ENCODE data around the gene SRPK2. TPM values are rescaled to one million over a fixed set of nuclear protein-coding genes. Genes with fewer than 3 reads are reported as not detected.

The SRPK2 gene
- total and polyA plus RNA-seq, 2 of the 13 experiments (the other 11 are each of a cell fraction or from before 2014, with no cell fraction given): 10.1 to 22.3 TPM

DNA sequence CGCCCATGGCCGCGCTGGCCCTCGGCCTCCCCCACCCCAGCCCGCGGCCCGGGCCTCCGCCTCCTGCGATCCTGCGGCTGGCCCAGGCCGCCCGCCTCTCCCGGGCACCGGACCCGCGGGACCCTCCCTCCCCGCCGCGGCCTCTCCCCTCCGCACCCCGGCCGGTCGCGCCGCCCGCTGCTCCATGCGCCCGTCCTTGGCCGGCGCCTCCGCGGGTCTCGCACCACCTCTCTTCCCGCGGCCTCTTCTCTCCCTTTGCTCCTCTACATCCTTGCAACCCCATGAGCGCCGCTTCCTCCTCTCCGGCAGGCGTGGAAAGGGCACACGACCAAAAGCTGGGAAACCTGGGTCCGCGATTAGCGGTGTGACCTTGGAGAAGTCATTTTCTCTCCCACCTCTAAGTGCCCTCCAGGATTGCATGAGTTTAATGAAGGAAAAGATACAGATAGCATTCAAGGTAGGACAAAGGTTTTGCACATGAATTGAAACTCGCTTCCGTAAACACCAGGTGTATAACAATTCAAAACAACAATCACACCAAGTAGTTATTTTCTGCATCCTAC is 448 bp upstream of the SRPK2 start:
- in situ Hi-C loops (cut with HindIII; ENCODE audit: extremely low pct_ligation_motif_present, low pct_unique_long_range_greater_than_20kb): no loop called here
- peak; percentile 55 for DNase-seq (ENCODE audit: low spot score)
- TF ChIP-seq ESRRA (CRISPR knock-in tag; IDR thresholded peaks at IDR 0.05; ENCODE audit: low read depth) (0 out of 2 replicates have a peak, but pooled peaks have one; percentile 43), ZKSCAN5 (CRISPR knock-in tag; IDR thresholded peaks at IDR 0.05) (no peak), PLSCR1 (CRISPR knock-in tag; IDR thresholded peaks at IDR 0.05; ENCODE audit: borderline replicate concordance) (no peak), ISL2 (CRISPR knock-in tag; IDR thresholded peaks at IDR 0.05) (no peak), CC2D1A (CRISPR knock-in tag; IDR thresholded peaks at IDR 0.05) (no peak), CREB1 (IDR thresholded peaks at IDR 0.05) (no peak), CREB1 (CRISPR knock-in tag; IDR thresholded peaks at IDR 0.05) (no peak), JDP2 (CRISPR knock-in tag; IDR thresholded peaks at IDR 0.05; ENCODE audit: borderline replicate concordance) (no peak), KDM3A (CRISPR knock-in tag; IDR thresholded peaks at IDR 0.05; ENCODE audit: low read depth) (0 out of 2 replicates have a peak, but pooled peaks have one; percentile 19), ZNF747 (CRISPR knock-in tag; IDR thresholded peaks at IDR 0.05; ENCODE audit: borderline replicate concordance) (no peak), CEBPZ (IDR thresholded peaks at IDR 0.05; ENCODE audit: low read length) (no peak), KAT2B (IDR thresholded peaks at IDR 0.05; ENCODE audit: borderline replicate concordance, low read depth, low read length) (no peak), ZFP90 (CRISPR knock-in tag; IDR thresholded peaks at IDR 0.05; ENCODE audit: borderline replicate concordance) (no peak), ZNF576 (CRISPR knock-in tag; IDR thresholded peaks at IDR 0.05) (no peak), IRF2 (CRISPR knock-in tag; IDR thresholded peaks at IDR 0.05) (no peak), NR2F2 (IDR thresholded peaks at IDR 0.05; ENCODE audit: borderline replicate concordance, low read depth) (no peak)
- TF ChIP-seq, protein P1, sequence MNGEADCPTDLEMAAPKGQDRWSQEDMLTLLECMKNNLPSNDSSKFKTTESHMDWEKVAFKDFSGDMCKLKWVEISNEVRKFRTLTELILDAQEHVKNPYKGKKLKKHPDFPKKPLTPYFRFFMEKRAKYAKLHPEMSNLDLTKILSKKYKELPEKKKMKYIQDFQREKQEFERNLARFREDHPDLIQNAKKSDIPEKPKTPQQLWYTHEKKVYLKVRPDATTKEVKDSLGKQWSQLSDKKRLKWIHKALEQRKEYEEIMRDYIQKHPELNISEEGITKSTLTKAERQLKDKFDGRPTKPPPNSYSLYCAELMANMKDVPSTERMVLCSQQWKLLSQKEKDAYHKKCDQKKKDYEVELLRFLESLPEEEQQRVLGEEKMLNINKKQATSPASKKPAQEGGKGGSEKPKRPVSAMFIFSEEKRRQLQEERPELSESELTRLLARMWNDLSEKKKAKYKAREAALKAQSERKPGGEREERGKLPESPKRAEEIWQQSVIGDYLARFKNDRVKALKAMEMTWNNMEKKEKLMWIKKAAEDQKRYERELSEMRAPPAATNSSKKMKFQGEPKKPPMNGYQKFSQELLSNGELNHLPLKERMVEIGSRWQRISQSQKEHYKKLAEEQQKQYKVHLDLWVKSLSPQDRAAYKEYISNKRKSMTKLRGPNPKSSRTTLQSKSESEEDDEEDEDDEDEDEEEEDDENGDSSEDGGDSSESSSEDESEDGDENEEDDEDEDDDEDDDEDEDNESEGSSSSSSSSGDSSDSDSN (CRISPR knock-in tag; IDR thresholded peaks at IDR 0.05): peak; percentile 82; the same call in 1 of the 2 replicates

More for the DNA sequence above, 448 bp upstream of the SRPK2 start:
- no peaks in the 10 kb centered on the region for H3K9me3 ChIP-seq (ENCODE audit: low read length)
- intact Hi-C loops (cut with micrococcal nuclease; ENCODE audit: unreplicated experiment): no loop called here
- ATAC-seq (peak; percentile 80), FAIRE-seq (no peak)
- ChIA-PET CTCF (ENCODE audit: low intra/inter-chr PET ratio, low total read pairs) (no interaction called here), POLR2A (interaction anchor here (0.8 to 1.0 kb wide), 2 partner anchors 12 to 375 kb away, joined by 3 to 5 read pairs; partner anchors contain the start of gene KMT2E)
- 0% methylated on average over 19 of the region's 45 CpGs for WGBS (ENCODE audit: low lambda C conversion rate)
- peak overlapping the region; percentile 72 to 86 (median 78) for H3K4me3 ChIP-seq (replicated peaks in 1 of 3; ENCODE audit: insufficient read depth in 1 of 3, low read depth in 2 of 3, low read length in 3 of 3)
- peaks cover 29% of the 10 kb centered on the region for H3K4me1 ChIP-seq (ENCODE audit: insufficient read depth, low read length)
- H3K9ac ChIP-seq (ENCODE audit: insufficient read depth, low read depth, low read length): peak overlapping the region; percentile 62
- H2AFZ ChIP-seq (ENCODE audit: low read length): peak overlapping the region; percentile 80
- no TSS peak for BruUV-seq (replicated peaks)
- 0 out of 2 replicates have a peak, but pooled peaks cover 5% of the 10 kb centered on the region for H4K20me1 ChIP-seq (ENCODE audit: insufficient read depth, low read length)
- H3K79me2 ChIP-seq (ENCODE audit: insufficient read depth, low read length): peaks cover 24% of the 10 kb centered on the region
- H3K27me3 ChIP-seq (ENCODE audit: control insufficient read depth in 1 of 2, insufficient read depth in 2 of 2, low read length in 2 of 2): peaks cover 0 to 5% of the 10 kb centered on the region in 2 experiments; a peak in 1 of 5 replicates
- peak overlapping the region; percentile 97 for H3K4me2 ChIP-seq (ENCODE audit: low read depth, low read length)
- H3K36me3 ChIP-seq (replicated peaks in 1 of 2; ENCODE audit: control insufficient read depth in 1 of 2, insufficient read depth in 2 of 2, low read length in 2 of 2): no peaks in the 10 kb centered on the region
- H3K27ac ChIP-seq (ENCODE audit: extremely low read length, insufficient read depth, low read length): peak overlapping the region; percentile 39

Data from HepG2 (cell line).